Measurements from ENCODE around the gene PIPOX.

DNA sequence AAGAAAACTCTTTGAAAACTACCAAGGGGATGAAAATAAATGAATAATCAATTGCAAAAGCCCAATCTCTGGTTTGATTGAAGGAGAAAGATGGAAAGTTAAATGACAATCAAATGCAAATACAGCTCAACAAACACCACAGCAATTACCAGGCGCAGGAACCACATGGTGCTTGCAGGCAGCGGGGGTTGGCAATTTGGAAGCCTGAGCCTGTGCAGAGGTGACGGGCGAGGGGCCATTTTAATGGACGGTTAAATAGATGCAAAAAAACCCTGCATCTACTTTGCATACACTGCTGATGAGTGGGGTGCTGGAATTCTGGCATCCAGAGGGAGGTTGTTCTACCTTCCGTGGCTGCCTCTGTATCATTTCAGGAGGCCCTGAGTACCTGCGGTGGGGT, 32.4 kb upstream of the PIPOX start:
- TF ChIP-seq CTCF (conservative IDR thresholded peaks at IDR 0.05 in 1 of 2, IDR thresholded peaks at IDR 0.05 in 1 of 2; ENCODE audit: low read depth in 1 of 2, low read length in 2 of 2) = no peak
- TF ChIP-seq EZH2 (IDR thresholded peaks at IDR 0.05; ENCODE audit: low read length, missing control alignments) = no peak

All from fibroblast of lung (primary cell).